AG08395 (cell line): ENCODE measurements around the gene FGF19.

ENCODE experiments used
- DNase-seq: peaks from one replicate; pipeline ENCODE4 v3.0.0; 2012; ENCODE audit warnings: mixed read lengths, low spot score

Gene FGF19

GRCh38 chr11:69670158-69670845, 33.5 kb downstream of the FGF19 start:
- DNase-seq: peak; percentile 92

GRCh38 chr11:69669486-69669885, 34.3 kb downstream of the FGF19 start:
- no peak for DNase-seq

- DNase-seq: no peak
Measured at GRCh38 chr11:69667619-69668604, 35.9 kb downstream of the FGF19 start.

GRCh38 chr11:69666752-69667536, 36.9 kb downstream of the FGF19 start:
- no peak for DNase-seq

GRCh38 chr11:69666261-69666660, 37.6 kb downstream of the FGF19 start:
- DNase-seq: no peak

GRCh38 chr11:69665669-69666068, 38.2 kb downstream of the FGF19 start:
- DNase-seq: no peak

- no peak for DNase-seq
Measured at GRCh38 chr11:69664901-69665300, 38.9 kb downstream of the FGF19 start.

GRCh38 chr11:69664103-69664775, 39.6 kb downstream of the FGF19 start:
- DNase-seq: no peak

GRCh38 chr11:69663326-69663725, 40.5 kb downstream of the FGF19 start:
- no peak for DNase-seq

- no peak for DNase-seq
Measured at GRCh38 chr11:69662806-69663205, 41.0 kb downstream of the FGF19 start.

GRCh38 chr11:69662021-69662698, 41.7 kb downstream of the FGF19 start:
- DNase-seq: no peak

- no peak for DNase-seq
Measured at GRCh38 chr11:69661413-69661715, 42.5 kb downstream of the FGF19 start.

GRCh38 chr11:69660001-69660500, 43.8 kb downstream of the FGF19 start:
- no peak for DNase-seq

- DNase-seq: no peak
Measured at GRCh38 chr11:69659591-69659990, 44.2 kb downstream of the FGF19 start.

GRCh38 chr11:69658626-69659450, 45.0 kb downstream of the FGF19 start:
- DNase-seq: no peak

- no peak for DNase-seq
Measured at GRCh38 chr11:69657911-69658625, 45.8 kb downstream of the FGF19 start.

- no peak for DNase-seq
Measured at GRCh38 chr11:69657456-69657910, 46.3 kb downstream of the FGF19 start.

- DNase-seq: no peak
Measured at GRCh38 chr11:69656536-69657455, 47.0 kb downstream of the FGF19 start.
